LNCaP clone FGC (cell line): ENCODE results near the gene THPO.

Experiments used
- DNase-seq: peaks from one replicate; pipeline ENCODE4 v3.0.0-alpha.2; 2011; ENCODE audit warnings: low read depth
- H3K4me3 ChIP-seq: 2 replicates; pipeline ENCODE4 v1.5.1; 2011; ENCODE audit warnings: mild to moderate bottlenecking, low read depth, low read length, control low read depth
- TF ChIP-seq, protein P1 (sequence below): IDR thresholded peaks from 2 replicates; pipeline ENCODE4 v1.5.1; 2012; ENCODE audit warnings: mild to moderate bottlenecking; ENCODE audit not compliant: control insufficient read depth, insufficient read depth; ENCODE audit errors: extremely low read depth

THPO gene

GRCh38 chr3:184362668-184363546 lies 15.1 kb downstream of the THPO start:
- H3K4me3 ChIP-seq, result peak overlapping the region; percentile 96
- TF ChIP-seq, protein P1, sequence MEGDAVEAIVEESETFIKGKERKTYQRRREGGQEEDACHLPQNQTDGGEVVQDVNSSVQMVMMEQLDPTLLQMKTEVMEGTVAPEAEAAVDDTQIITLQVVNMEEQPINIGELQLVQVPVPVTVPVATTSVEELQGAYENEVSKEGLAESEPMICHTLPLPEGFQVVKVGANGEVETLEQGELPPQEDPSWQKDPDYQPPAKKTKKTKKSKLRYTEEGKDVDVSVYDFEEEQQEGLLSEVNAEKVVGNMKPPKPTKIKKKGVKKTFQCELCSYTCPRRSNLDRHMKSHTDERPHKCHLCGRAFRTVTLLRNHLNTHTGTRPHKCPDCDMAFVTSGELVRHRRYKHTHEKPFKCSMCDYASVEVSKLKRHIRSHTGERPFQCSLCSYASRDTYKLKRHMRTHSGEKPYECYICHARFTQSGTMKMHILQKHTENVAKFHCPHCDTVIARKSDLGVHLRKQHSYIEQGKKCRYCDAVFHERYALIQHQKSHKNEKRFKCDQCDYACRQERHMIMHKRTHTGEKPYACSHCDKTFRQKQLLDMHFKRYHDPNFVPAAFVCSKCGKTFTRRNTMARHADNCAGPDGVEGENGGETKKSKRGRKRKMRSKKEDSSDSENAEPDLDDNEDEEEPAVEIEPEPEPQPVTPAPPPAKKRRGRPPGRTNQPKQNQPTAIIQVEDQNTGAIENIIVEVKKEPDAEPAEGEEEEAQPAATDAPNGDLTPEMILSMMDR, result peak; percentile 72
- peak; percentile 98 for DNase-seq

GRCh38 chr3:184361932-184362667 lies 15.9 kb downstream of the THPO start:
- peak overlapping the region; percentile 96 for H3K4me3 ChIP-seq
- DNase-seq, result peak; percentile 41
- TF ChIP-seq, protein P1, result no peak

DNA sequence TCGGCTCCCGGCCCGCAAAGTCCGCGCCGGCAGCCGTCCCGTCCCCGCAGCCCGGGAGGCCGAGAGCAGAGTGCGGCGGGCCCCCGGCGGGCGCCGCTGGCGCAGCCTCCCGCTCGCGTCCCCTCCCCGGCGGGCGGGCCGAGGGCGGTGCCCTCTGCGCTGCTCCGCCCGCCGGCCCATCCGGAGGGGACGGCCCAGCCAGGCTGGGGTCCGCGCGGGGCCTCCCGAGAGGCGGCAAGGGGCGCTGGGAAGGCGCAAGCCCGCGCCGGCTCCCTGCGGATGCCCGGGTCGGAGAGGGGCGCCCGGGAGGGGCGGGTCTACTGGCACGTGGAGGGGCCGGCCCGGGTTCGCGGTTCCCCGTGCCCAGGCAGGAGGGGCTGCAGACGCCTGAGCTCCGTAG lies 16.5 kb downstream of the THPO start, which contains the start of the genes CLCN2 and POLR2H:
Gene CLCN2, minus strand, starts transcription at position 74 of the 400 bp plus-strand sequence. CDS start 126 bp downstream, outside the sequence.
Gene POLR2H, plus strand, starts transcription at position 179 of the 400 bp plus-strand sequence. CDS start 1,783 bp downstream, outside the sequence.
- no peak for DNase-seq
- TF ChIP-seq, protein P1, result no peak
- H3K4me3 ChIP-seq, result peak within 1 kb of the TSS; percentile 96

GRCh38 chr3:184360929-184361531 lies 17.0 kb downstream of the THPO start:
- peak overlapping the region; percentile 96 for H3K4me3 ChIP-seq
- TF ChIP-seq, protein P1, result no peak
- DNase-seq, result no peak

DNA sequence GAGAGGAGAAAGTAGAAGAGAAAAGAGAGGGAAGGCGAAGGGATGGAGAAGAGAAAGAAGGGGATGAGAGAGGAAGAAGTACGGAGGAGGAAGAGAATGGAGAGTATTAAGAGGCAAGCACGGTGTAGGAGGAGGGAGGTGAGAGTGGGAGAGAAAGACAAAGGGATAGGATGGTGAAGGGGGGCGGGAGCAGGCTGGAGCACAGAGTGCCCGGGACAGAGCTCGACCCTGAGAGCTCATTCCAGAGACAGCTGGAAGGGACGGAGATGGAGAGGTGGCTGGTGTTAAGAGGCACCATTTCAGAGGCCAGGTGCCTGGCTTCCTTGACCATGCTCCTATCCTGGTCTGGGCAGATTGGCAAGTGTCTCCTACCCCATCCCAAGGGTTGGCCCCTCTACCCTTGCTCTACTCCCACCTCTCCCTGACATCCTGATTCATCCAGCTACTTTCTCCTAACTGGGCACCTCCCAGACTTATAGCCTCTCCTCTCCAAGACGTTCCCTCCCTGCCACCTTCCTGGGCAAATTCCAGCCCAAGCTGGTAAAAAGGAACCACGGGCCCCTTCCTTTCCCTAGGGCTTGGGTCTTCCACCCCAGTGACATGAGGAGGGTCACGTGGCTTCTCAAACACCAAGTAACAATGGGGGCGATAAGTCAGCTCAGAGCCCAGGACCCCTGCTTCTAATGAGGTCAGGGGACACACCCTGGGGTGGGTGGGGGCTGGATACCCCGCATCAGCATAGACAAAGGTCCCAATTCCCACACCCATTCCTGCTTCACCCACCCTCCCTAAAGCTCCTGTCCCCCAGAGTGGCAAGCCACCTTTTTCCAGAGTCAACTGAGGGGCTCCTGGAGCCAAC lies 17.7 kb downstream of the THPO start:
- H3K4me3 ChIP-seq, result peak overlapping the region; percentile 96
- TF ChIP-seq, protein P1, result no peak
- no peak for DNase-seq

GRCh38 chr3:184359610-184360009 lies 18.4 kb downstream of the THPO start:
- TF ChIP-seq, protein P1, result no peak
- no peak for DNase-seq

More at GRCh38 chr3:184359610-184360009, 18.4 kb downstream of the THPO start:
- H3K4me3 ChIP-seq, result no peak overlapping the region
